Measurements from ENCODE around the gene RAB3D. TPM values are rescaled to one million over a fixed set of nuclear protein-coding genes. Genes with fewer than 3 reads are reported as not detected.

The RAB3D gene
- total and polyA plus RNA-seq, 2 of the 4 experiments (the other 2 are of a cell fraction), result 4.8 to 5.5 TPM

DNA sequence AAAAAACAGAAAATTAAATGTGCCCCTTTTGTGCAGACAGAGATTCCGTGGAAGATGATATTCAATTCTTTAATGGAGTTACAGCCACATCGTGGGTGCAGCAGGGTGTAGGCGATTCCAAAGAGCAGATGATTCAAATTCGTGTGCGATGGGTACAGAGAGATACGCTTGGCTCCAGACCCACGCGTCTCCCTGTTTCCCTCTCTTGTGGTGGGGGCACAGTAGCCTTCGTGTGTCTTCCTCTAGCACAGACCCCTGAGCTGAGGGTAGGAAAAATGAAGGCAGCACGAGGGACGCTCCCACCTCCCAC lies 38.7 kb downstream of the RAB3D start:
- Histone ChIP-seq H3K23ac (ENCODE audit: low read depth, low read length) (no peak overlapping the region), H2AFZ (replicated peaks; ENCODE audit: low read length, poor library complexity) (no peak overlapping the region), H2AK5ac (ENCODE audit: low read depth, low read length) (no peak overlapping the region), H4K91ac (ENCODE audit: insufficient read depth, low read depth, low read length) (no peak overlapping the region), H3K18ac (ENCODE audit: low read depth, low read length) (no peak overlapping the region), H2BK20ac (ENCODE audit: low read depth, low read length) (no peak overlapping the region), H3K56ac (ENCODE audit: extremely low read depth, insufficient read depth, low read length) (no peak overlapping the region), H3K79me1 (ENCODE audit: low read depth in 1 of 2, low read length in 2 of 2) (no peaks in the 10 kb centered on the region), H3K14ac (replicated peaks; ENCODE audit: low read depth, low read length) (no peak overlapping the region), H3K27ac (ENCODE audit: insufficient read depth, low read length) (no peak overlapping the region), H4K5ac (ENCODE audit: low read depth, low read length) (no peak overlapping the region), H2BK120ac (ENCODE audit: low read depth, low read length) (no peak overlapping the region), H3K9ac (ENCODE audit: low read depth, low read length) (no peak overlapping the region), H3K27me3 (ENCODE audit: control insufficient read depth, insufficient read depth, low read length) (peaks cover 13% of the 10 kb centered on the region; the same call in 1 of the 2 replicates), H3K9me1 (ENCODE audit: insufficient read depth, low read length) (no peaks in the 10 kb centered on the region), H4K8ac (ENCODE audit: low read depth in 2 of 2, low read length in 2 of 2) (no peak overlapping the region), H3K4ac (ENCODE audit: low read depth, low read length) (no peak overlapping the region), H3K4me2 (ENCODE audit: low read depth, low read length) (no peak overlapping the region), H3K4me3 (ENCODE audit: insufficient read depth, low read depth, low read length) (no peak overlapping the region), H3K9me3 (ENCODE audit: control insufficient read depth, insufficient read depth, low read length) (no peaks in the 10 kb centered on the region), H4K20me1 (ENCODE audit: insufficient read depth, low read length) (no peaks in the 10 kb centered on the region), H2AK9ac (replicated peaks; ENCODE audit: low read depth, low read length, poor library complexity) (no peak overlapping the region), H2BK15ac (ENCODE audit: low read depth, low read length) (no peak overlapping the region), H3K36me3 (ENCODE audit: control insufficient read depth, insufficient read depth, low read length) (no peaks in the 10 kb centered on the region), H3K4me1 (ENCODE audit: control insufficient read depth, insufficient read depth, low read length) (no peaks in the 10 kb centered on the region), H2BK5ac (ENCODE audit: low read depth, low read length, poor library complexity, severe bottlenecking) (no peak overlapping the region)
- POLR2A ChIA-PET (ENCODE audit: unreplicated experiment), result no interaction called here
- DNase-seq (no peak), ATAC-seq (ENCODE audit: low read depth) (no peak)
- TF ChIP-seq RFX5 (IDR thresholded peaks at IDR 0.05; ENCODE audit: low read depth, low read length), result no peak
- no peak for TF ChIP-seq CHD1 (IDR thresholded peaks at IDR 0.05; ENCODE audit: low read depth, low read length)
- no peak for TF ChIP-seq BHLHE40 (IDR thresholded peaks at IDR 0.05; ENCODE audit: low read depth, low read length)
- TF ChIP-seq NFE2L2 (IDR thresholded peaks at IDR 0.05; ENCODE audit: low read depth, low read length), result no peak
- TF ChIP-seq FOS (IDR thresholded peaks at IDR 0.05; ENCODE audit: low read depth, low read length), result no peak
- TF ChIP-seq SMC3 (IDR thresholded peaks at IDR 0.05; ENCODE audit: low read depth, low read length), result no peak
- 70% methylated on average over 2 of the region's 11 CpGs; no CpG with 5 or more reads in 1 of the 2 experiments for WGBS, 2 experiments (ENCODE audit: extremely low coverage in 2 of 2, insufficient read length in 1 of 2)
- no TSS peak for BruUV-seq (replicated peaks)
- in situ Hi-C loops (cut with MboI; ENCODE audit: low sequenced_read_pairs), result no loop called here
- dilution Hi-C loops (cut with HindIII; ENCODE audit: low sequenced_read_pairs, unreplicated experiment), result no loop called here
- intact Hi-C loops (cut with micrococcal nuclease), result no loop called here
- CTCF ChIA-PET, result no interaction called here
